PFSK-1 (cell line): Measurements from ENCODE around the gene KLHL22.

Experiments used
- POLR2AphosphoS5 ChIP-seq: IDR thresholded peaks from 2 replicates; pipeline ENCODE4 v1.6.1; 2012; ENCODE audit warnings: low read depth, mild to moderate bottlenecking, control low read depth, low read length, moderate library complexity
- TAF1 ChIP-seq: IDR thresholded peaks from 2 replicates; pipeline ENCODE4 v1.6.1; 2012; ENCODE audit warnings: low read length, control low read depth, borderline replicate concordance; ENCODE audit not compliant: insufficient read depth

- TF ChIP-seq POLR2AphosphoS5 (no peak), TAF1 (no peak)
Measured at GRCh38 chr22:20435436-20436306, 59.9 kb downstream of the KLHL22 start.
